ENCODE results near the gene ST7. TPM values are rescaled to one million over a fixed set of nuclear protein-coding genes. Genes with fewer than 3 reads are reported as not detected.
A peak's percentile ranks its signal among the peaks of the same experiment; 100 is the strongest.
"Not testable (repeated sequence)": the region's sequence is repeated elsewhere in the genome, so short reads cannot be mapped to it uniquely, and the experiment has no call there.

ST7 gene
- polyA plus RNA-seq, 1 donor, result 13.2 TPM

GRCh38 chr7:117098457-117098856, 145.2 kb downstream of the ST7 start:
- no peak for DNase-seq

DNA sequence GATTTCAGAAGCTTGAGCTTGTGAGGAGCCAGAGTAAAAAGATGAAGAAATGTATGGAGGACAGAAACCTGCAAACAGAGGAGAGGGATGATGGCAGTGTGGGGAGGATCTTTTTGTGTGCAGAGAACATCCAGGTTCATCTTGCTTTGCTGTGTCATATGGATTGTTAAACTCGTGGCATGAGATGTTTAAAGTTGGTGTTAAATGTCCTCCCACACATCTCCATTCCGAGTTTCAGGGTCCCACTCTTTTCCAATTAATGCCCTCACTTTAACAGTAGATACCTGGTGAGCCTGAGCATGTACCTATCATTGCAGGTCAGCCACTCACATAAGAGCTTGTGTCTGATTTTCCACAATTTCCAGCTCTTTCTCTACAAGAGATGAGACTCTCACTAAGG, 147.7 kb downstream of the ST7 start:
- DNase-seq, result no peak

GRCh38 chr7:117110480-117111315, 157.4 kb downstream of the ST7 start:
- DNase-seq, result no peak

DNA sequence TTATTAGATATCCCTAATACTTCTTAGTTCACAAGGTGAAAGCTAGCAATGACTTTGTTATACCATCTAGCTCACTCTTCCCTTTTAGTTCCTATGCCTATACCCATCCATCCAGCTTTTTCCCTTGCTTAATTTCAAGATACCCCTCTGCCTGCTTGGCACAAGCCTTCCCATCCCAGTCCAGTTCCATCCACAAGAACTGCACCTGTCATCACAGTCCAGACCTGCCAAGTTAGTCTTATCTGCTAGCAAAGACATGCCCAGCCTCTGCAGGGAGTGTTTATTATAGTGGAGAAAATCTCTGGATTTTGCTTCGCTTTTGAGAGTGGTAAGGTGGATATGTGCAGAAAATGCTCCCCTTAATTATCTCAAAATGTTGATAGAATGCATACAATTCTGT, 158.2 kb downstream of the ST7 start:
- no peak for DNase-seq

GRCh38 chr7:117112640-117113039, 159.3 kb downstream of the ST7 start:
- DNase-seq, result no peak

DNA sequence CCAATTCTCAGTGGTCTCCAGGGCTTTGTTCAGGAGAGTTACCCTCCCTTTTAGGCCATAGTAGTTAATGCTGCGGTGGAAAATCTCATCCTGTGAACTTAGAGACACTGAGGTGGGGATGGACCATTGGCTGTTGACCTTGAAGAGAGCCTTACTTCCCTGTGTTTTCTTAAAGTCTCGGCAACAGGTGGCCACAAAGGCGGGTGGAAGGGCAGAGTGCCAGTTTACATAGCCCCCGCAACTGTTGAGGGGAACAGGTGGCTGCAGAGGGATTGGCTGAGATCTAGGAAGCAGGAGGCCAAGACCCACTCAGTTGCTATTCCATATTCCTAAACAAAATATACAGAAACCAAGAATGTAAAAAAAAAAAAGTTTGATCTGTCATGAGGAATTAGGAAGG, 160.6 kb downstream of the ST7 start:
- peak; percentile 19 for DNase-seq

GRCh38 chr7:117114272-117114671, 161.0 kb downstream of the ST7 start:
- DNase-seq, result no peak

DNA sequence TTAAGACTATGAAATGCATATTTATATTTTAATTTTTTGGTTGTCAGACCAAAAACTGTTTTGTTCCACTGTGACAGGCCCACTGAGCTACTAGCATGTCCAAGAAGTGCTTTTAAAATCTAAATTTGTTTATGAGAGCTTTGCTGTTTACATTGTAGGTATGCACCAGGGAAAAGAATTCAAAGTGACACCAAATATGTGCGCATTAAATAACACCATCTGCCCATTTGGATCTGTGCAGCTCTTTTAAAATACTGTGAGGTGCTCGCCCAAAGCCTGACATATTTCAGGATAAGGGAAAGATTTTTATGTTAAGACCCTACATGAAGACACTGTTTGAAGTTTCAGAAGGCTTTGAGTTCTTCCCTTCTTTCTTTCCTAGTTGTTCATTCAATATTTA, 162.9 kb downstream of the ST7 start:
- no peak for DNase-seq

DNA sequence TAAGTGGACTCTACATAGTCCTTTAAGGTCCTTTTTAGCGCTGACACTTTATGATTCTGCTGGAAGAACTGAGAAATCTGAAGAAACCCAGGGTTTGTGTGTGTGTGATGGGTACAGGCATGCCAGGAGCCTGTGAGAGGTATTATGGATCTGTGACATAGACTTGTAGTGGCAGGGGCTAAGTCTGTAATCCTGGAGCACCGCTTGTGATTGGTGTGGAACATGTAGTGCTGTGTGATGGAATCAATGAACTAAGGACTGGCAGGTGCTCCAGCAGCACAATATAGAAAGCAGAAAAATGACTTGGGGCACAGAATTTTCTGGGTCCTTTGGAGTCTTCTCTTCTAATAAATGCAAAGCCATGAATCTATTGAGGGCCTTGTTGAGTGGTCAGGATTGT, 163.9 kb downstream of the ST7 start:
- no peak for DNase-seq

- DNase-seq, result no peak
Measured at GRCh38 chr7:117118579-117119180, 165.4 kb downstream of the ST7 start.

DNA sequence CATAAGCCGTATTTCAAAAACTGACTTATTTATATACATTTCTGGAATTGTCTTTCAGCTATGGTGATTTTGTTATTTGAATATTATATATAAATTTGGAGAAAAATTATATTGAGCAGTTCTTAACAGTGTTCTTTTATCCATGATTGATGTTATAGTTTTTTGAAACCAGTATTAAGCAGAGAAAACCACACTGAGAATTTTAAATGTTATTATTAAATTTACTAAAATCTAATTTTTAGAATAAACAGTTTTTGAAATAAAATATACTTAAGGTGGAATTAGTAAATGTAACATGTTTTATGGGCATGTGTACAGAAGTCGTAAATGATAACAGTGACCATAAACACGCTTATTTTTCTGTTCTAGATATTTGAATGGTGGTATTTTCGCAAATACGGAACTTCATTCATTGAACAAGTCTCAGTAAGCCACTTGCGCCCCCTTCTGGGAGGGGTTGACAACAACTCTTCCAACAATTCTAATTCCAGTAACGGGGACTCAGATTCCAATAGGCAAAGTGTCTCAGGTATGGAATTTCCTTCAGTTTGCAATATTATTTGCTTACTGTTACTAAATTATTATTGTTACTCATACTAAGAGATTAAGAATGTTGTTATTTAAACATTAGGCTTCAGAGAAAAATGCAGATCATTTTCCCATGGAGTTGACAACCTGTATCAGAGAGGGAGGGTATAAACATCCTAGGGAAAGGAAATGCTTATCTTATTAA, 166.1 kb downstream of the ST7 start:
- peak; percentile 75 for DNase-seq

DNA sequence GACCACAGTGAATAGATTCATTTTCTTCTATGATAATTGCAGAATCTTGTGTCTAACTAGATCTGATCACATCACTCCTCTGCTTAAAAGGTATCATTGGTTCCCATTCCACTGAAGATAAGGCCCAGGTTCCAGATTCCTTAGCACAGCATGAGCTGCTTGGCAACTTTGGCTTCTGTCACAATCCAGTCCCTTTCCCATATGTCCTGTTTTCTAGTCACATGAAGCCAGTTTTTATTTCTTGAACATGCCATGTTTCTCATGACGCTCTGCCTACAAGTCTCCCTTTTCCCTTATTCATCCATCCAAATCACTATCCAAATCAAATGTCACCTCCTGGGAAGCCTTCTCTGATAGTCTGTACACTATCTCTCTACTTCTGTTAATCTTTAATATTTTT, 167.0 kb downstream of the ST7 start:
- DNase-seq, result not testable (repeated sequence)

GRCh38 chr7:117122036-117122435, 168.7 kb downstream of the ST7 start:
- DNase-seq, result not testable (repeated sequence)

DNA sequence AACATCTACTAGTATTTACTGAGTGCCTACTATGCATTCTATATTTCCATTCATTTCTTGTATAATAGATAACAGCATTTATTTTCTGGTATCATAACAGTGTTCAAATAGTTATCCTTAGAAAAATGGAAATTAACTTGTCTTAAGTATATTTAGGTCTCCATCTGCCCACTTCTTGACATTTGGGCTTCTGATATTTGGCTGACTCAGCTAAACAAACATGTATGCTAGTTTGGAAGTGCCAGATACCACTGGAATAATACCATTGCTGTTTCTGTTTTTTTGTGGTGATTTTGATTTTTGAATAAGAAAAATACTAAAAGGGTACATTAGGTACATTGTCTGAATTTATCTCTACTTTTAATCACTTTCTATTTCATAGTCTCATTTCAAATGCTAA, 169.2 kb downstream of the ST7 start:
- no peak for DNase-seq

- no peak for DNase-seq
Measured at GRCh38 chr7:117123311-117123926, 170.1 kb downstream of the ST7 start.

GRCh38 chr7:117124591-117125220, 171.4 kb downstream of the ST7 start:
- peak; percentile 34 for DNase-seq

GRCh38 chr7:117126676-117127075, 173.4 kb downstream of the ST7 start:
- no peak for DNase-seq

GRCh38 chr7:117127585-117128168, 174.4 kb downstream of the ST7 start:
- DNase-seq, result peak; percentile 36

- DNase-seq, result no peak
Measured at GRCh38 chr7:117129521-117129955, 176.2 kb downstream of the ST7 start.

DNA sequence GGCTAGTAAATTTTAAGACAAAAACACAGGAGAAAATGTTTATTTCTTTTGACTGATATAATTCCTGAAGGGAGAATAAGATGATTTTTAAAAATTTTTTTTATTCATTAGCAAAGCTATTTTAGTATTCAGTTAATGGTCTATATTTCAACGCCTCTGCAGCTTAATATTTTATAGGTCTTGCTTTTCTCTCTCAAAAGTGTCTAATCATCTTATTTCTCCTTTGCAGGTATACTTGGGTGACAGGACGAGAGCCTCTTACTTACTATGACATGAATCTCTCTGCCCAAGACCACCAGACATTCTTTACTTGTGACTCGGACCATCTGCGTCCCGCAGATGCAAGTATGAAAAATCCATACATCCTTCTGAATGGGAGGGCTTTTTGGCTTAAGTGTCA, 177.0 kb downstream of the ST7 start:
- no peak for DNase-seq

GRCh38 chr7:117132321-117133120, 179.2 kb downstream of the ST7 start:
- DNase-seq, result no peak

All from hindlimb muscle (tissue), 1 donor.